ENCODE measurements around the gene CAPN15.
"Not testable (repeated sequence)": the region's sequence is repeated elsewhere in the genome, so short reads cannot be mapped to it uniquely, and the experiment has no call there.

Gene CAPN15

DNA sequence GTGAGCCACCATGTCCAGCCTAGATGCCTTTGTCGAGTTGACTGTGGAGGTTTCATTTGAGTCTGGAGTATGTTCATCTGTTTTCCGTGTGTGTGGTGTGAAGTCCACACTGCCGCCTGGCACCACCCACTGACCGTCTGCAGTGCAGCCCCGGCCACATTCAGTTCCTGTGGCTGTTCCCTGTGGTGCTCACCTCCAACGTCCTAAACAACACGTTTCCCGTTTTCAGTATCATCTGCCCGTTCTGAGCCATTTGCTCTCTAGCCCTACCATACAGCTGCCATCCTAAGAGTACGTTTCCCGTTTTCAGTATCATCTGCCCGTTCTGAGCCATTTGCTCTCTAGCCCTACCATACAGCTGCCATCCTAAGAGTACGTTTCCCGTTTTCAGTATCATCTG is 20.0 kb upstream of the CAPN15 start:
- DNase-seq = not testable (repeated sequence)

- DNase-seq = no peak
Measured at GRCh38 chr16:507996-508395, 19.5 kb upstream of the CAPN15 start.

DNA sequence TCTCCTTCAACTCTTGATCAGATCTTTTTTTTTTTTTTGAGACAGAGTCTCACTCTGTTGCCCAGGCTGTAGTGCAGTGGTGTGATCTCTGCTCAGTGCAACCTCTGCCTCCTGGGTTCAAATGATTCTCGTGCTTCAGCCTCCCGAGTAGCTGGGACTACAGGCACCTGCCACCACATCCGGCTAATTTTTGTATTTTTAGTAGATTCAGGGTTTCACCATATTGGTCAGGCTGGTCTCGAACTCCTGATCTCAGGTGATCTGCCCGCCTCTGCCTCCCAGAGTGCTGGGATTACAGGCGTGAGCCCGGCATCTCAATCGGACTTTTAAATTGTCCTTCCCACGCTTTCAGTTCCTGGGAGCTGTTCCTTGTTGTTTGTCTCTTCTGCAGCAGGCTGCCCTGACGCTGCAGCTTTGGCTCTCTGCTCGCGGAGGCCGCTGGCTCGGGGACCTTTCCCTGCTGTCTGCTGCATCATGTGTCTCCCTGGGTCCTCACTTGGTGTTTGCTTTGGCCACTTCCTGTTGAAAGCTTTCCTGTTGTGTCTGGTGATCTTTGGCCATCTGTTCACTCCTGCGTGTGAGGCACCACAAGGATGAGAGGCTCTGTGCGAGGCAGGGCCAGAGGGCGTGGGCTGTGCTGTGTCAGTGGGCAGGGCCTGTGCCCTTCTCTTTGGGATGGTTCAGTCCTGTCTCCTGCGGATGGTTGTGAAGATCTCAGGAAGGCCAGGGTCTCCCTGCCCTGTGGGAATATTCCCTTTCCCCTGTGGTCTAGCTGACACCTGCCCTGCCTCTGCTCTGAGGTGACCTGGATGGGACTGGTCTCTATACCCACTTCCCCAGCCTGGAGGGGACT is 18.4 kb upstream of the CAPN15 start:
- no peak for DNase-seq

- no peak for DNase-seq
Measured at GRCh38 chr16:510066-510825, 17.3 kb upstream of the CAPN15 start.

GRCh38 chr16:512802-513201 is 14.7 kb upstream of the CAPN15 start:
- DNase-seq = no peak

DNA sequence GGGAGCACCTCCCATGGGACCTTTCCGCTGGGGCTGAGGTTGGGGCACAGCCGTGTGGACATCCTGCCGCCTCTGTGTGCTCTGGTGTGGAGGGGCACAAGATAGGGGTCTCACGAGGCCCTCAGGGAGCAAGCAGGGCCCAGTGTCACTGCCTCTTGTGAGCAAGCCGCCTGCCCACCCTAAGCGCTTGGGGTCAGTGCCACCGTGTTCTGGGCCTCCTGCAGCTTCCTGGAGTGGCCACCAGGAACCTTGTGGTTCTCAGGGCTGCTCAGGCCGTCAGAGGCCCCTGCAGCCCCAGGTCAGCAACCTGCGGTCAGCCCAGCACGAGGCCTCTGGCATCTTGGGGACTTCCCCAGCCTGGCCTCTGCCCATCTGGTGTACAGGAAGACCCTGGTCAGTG is 13.6 kb upstream of the CAPN15 start:
- DNase-seq = no peak

- DNase-seq = no peak
Measured at GRCh38 chr16:515175-515938, 12.2 kb upstream of the CAPN15 start.

DNA sequence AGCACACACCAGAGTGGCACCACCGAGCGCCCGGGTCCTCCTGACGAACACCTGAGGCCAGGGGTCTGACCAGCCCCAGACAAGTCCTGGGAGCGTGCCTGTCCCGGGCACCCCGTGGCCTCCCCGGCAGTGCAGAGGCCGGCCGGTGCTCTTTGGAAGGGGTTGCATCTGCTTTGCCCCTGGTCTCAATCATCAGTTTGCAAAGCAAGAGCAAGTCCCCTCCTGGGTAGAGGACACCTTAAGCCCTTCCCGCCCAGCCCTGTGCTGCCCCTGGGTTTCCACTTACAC is 11.6 kb upstream of the CAPN15 start:
- DNase-seq = no peak

- no peak for DNase-seq
Measured at GRCh38 chr16:516301-516700, 11.2 kb upstream of the CAPN15 start.

DNA sequence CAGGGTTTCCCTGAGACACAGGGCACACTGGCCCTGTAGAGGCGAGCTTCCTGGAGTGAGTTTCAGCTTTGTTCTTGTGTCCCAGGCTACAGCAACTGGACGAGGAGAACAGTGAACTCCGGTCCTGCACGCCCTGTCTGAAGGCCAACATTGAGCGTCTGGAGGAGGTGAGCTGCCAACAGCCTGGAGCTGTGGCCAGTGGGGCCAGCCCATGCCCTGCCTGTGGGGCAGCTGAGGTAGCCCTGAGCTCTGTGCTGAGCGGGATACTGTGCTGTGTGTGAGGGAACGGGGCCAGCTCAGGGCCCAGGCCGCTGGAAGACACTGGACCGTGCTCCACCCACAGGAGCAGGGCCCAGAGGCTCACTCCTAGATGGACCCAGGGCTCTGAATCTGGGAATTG is 8.7 kb upstream of the CAPN15 start:
- no peak for DNase-seq

- no peak for DNase-seq
Measured at GRCh38 chr16:519425-519824, 8.1 kb upstream of the CAPN15 start.

GRCh38 chr16:519841-520687 is 7.4 kb upstream of the CAPN15 start:
- DNase-seq = no peak

DNA sequence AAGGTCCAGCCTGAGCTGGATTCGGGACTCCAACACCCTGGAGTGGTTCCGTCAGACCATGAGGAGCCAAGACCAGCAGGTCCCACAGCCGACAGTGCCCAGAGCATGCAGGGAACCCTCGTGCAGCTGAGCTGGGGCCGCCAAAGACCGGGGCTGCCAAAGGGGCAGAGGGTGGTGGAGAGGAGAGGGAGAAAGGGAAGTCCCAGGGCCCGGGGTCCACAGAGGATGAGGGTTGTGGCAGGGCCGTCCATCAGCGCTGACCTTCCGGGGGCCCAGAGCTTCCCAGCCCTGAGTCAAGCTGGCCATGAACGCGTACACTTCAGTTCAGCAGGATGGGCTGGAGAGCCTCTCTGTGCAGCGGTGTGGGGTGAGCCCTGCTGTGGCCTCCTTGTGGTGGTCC is 6.7 kb upstream of the CAPN15 start:
- DNase-seq = no peak

- DNase-seq = no peak
Measured at GRCh38 chr16:521381-522210, 5.9 kb upstream of the CAPN15 start.

- no peak for DNase-seq
Measured at GRCh38 chr16:522320-523096, 5.0 kb upstream of the CAPN15 start.

DNA sequence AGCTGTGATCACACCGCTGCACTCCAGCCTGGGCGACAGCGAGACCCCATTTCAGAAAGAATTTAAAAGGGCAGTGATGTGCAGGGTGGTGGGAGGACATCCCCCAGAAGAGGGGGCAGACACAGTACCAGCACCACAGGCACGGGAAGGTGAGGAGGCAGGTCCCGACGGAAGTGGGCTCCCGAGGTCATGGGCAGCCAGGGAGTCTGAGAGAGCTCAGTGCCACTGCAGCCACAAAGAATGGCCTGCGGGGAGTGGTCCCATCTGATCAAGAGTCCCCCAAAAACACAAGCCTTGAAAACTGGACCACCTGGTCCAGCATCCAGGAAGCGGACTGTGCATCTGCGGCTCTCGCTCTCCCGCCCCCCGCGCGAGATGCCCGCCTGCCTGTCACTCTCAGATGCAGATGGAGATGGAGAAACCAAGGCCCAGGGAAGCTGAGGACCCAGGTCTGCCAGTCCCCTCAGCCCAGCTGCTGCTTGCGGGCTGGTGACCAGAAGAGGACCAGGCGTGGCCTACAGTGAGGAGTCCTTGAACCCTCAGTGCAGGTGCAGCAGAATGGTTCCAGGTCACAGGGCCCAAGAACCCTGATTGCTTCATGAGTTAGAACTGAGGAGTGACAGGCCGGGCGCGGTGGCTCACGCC is 4.3 kb upstream of the CAPN15 start:
- no peak for DNase-seq

DNA sequence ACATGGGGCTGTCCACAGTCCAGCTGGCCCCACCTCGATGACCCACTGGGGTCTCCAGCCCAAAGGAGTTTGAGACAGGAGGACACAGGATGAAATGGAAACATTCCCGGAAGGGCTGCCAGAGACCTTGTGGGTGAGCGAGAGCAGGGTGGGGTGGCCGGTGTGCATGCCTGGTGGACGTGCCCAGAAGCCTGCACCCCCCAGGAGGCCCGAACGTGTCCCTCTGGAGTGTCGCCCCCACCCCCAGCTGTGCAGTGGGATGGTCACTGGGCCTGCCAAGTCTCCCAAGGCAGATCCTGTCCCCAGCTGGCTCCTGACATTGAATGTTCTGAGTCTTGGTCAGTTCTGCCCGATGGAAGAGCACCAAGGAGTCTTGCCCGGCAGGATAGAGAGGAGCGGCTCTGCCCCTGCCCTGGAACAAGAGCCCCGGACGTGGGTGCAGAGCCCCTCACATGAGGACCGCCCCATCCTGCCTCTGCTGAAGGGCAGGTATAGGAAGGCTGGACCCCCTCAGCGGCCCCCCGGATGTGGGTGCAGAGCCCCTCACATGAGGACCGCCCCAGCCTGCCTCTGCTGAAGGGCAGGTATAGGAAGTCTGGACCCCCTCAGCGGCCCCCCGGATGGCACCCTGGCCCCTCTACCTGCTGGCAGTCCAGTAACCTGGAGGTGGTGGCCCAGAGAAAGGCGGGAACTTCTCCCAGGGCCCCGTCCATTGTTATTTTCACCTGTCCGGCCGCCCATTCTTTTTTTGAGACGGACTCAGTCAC is 3.1 kb upstream of the CAPN15 start:
- DNase-seq = no peak

GRCh38 chr16:525123-525519 is 2.4 kb upstream of the CAPN15 start:
- no peak for DNase-seq

DNA sequence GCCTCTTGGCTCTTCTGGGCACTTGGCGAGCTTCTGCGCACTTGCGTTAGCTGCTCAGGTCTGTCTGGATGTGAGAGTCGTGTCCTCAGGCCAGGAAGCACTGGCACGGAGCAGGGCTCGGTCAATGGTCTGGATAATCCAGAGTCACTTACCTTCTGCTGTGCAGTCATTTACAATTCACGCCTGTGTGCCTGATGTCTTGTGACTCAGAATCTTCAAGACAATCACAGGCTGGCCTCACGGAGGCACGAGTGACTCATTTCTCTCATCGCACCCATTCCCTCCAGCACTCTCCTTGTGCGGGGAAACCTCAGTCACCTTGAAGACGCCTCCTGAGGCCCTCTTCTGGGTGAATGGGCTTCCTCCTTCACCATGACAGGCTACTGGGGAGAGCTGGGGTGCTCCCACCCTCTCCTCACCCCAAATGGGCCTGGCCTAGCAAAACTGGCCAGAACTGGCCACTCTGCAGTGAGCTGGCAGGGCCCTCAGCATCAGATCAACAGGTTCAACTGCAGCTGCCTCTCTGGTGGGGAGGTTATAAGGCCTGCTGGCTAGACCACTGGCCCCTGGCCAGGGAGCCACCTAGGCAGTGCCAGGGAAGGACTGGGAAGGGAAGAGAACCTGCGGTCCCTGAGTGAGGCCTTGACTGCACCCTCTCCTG is 1.9 kb upstream of the CAPN15 start:
- no peak for DNase-seq
